Suprapubic skin (tissue), 4 donors: ENCODE results near the gene BLOC1S1. TPM values are rescaled to one million over a fixed set of nuclear protein-coding genes. Genes with fewer than 3 reads are reported as not detected.

Source experiments
- DNase-seq, 2 donors: peaks; one replicate each; pipeline ENCODE4 v3.0.0-alpha.2; 2019; ENCODE audit warnings: low spot score in 2 of 2
- H3K27ac ChIP-seq: fragments of 200-600 bp; sonication (generic); one replicate; pipeline ENCODE4 v1.5.1; 2019
- H3K27me3 ChIP-seq: fragments of 200-600 bp; sonication (generic); one replicate; pipeline ENCODE4 v1.5.1; 2019
- H3K36me3 ChIP-seq: fragments of 200-600 bp; sonication (generic); one replicate; pipeline ENCODE4 v1.5.1; 2019
- H3K4me1 ChIP-seq: fragments of 200-600 bp; sonication (generic); one replicate; pipeline ENCODE4 v1.5.1; 2019
- H3K4me3 ChIP-seq: fragments of 200-600 bp; sonication (generic); one replicate; pipeline ENCODE4 v1.5.1; 2019; ENCODE audit warnings: mild to moderate bottlenecking
- H3K9me3 ChIP-seq: fragments of 200-600 bp; sonication (generic); one replicate; pipeline ENCODE4 v1.5.1; 2019
- CTCF ChIP-seq, 2 donors: fragments of 200-600 bp in 1 of 2; fragments of 450-650 bp in 1 of 2; sonication (generic) in 1 of 2; IDR thresholded peaks; one replicate each; pipeline ENCODE4 v1.5.1; 2016 to 2019; ENCODE audit warnings: antibody characterized with exemption in 2 of 2, mild to moderate bottlenecking in 1 of 2, moderate library complexity in 1 of 2
- EP300 ChIP-seq: sonication (generic); formaldehyde crosslinking; IDR thresholded peaks from one replicate; pipeline ENCODE4 v1.6.1; 2017; ENCODE audit warnings: antibody characterized with exemption
- POLR2A ChIP-seq, 2 donors: fragments of 450-650 bp; IDR thresholded peaks; one replicate each; pipeline ENCODE4 v1.6.1; 2017; ENCODE audit warnings: antibody characterized with exemption in 2 of 2, mild to moderate bottlenecking in 2 of 2, moderate library complexity in 2 of 2
- POLR2AphosphoS5 ChIP-seq, 3 donors: sonication (generic); formaldehyde crosslinking; IDR thresholded peaks; one replicate each; pipeline ENCODE4 v1.6.1; 2017; ENCODE audit warnings: antibody characterized with exemption in 3 of 3
- WGBS: methylation state at CpG from one replicate; pipeline ENCODE4 v1.1.5; 2018; 5-methylcytosine and 5-hydroxymethylcytosine counted together
- total RNA-seq, 4 donors: library from RNA; depleted of rRNA; stranded (reverse); fragments of >200 nt; gene quantifications; one replicate each; pipeline ENCODE4 v1.1.0, GENCODE V29; 2016

Gene BLOC1S1
- total RNA-seq, 4 donors from 2014 or later, result 92.7 to 166 (median 139) TPM

- Histone ChIP-seq H3K36me3 (peaks cover 47% of the 10 kb centered on the region), H3K4me1 (no peaks in the 10 kb centered on the region), H3K27me3 (no peaks in the 10 kb centered on the region), H3K9me3 (no peaks in the 10 kb centered on the region), H3K4me3 (no peak overlapping the region), H3K27ac (no peak overlapping the region)
- TF ChIP-seq EP300 (no peak), POLR2A (IDR thresholded peaks at IDR 0.05) (no peak), CTCF (IDR thresholded peaks at IDR 0.05) (no peak), POLR2AphosphoS5 (IDR thresholded peaks at IDR 0.05) (no peak)
- DNase-seq, result no peak
These were observed 46.8 kb downstream of the BLOC1S1 start for GRCh38 chr12:55762646-55763045.

GRCh38 chr12:55765736-55766290 lies 50.0 kb downstream of the BLOC1S1 start:
- WGBS, result 75% methylated on average over 5 of the region's 5 CpGs
- Histone ChIP-seq H3K27ac (no peak overlapping the region), H3K4me1 (no peaks in the 10 kb centered on the region), H3K36me3 (peaks cover 26% of the 10 kb centered on the region), H3K4me3 (no peak overlapping the region), H3K27me3 (no peaks in the 10 kb centered on the region), H3K9me3 (no peaks in the 10 kb centered on the region)
- no peak for DNase-seq
- TF ChIP-seq CTCF (IDR thresholded peaks at IDR 0.05), result no peak
- TF ChIP-seq EP300, result no peak
- no peak for TF ChIP-seq POLR2AphosphoS5 (IDR thresholded peaks at IDR 0.05)
- TF ChIP-seq POLR2A (IDR thresholded peaks at IDR 0.05), result no peak

- H3K4me1 ChIP-seq, result no peaks in the 10 kb centered on the region
- 95% methylated on average over 4 of the region's 4 CpGs for WGBS
These were observed 51.3 kb downstream of the BLOC1S1 start for GRCh38 chr12:55767156-55767555.

More at GRCh38 chr12:55767156-55767555, 51.3 kb downstream of the BLOC1S1 start:
- Histone ChIP-seq H3K27me3 (no peaks in the 10 kb centered on the region), H3K36me3 (peaks cover 37% of the 10 kb centered on the region), H3K9me3 (no peaks in the 10 kb centered on the region), H3K27ac (no peak overlapping the region), H3K4me3 (no peak overlapping the region)
- no peak for TF ChIP-seq POLR2AphosphoS5 (IDR thresholded peaks at IDR 0.05)
- DNase-seq, result no peak

Other genes with a start within 250 kb of the BLOC1S1 start
- not detected for gene OR6C70, start 245.9 kb upstream of the BLOC1S1 start, total RNA-seq
- gene OR6C68, start 223.7 kb upstream of the BLOC1S1 start, total RNA-seq, result not detected
- not detected for gene OR6C4, start 166.4 kb upstream of the BLOC1S1 start, total RNA-seq
- not detected for gene OR2AP1, start 143.6 kb upstream of the BLOC1S1 start, total RNA-seq
- gene OR10P1, start 79.2 kb upstream of the BLOC1S1 start, total RNA-seq, result not detected
- 10 to 100 TPM in 3 of 4 donors, 1 to 10 TPM in 1; 9.5 to 20.6 (median 15.8) TPM for gene ITGA7, start 8.1 kb upstream of the BLOC1S1 start, total RNA-seq
- 10 to 100 TPM in 2 of 4 donors, 1 to 10 TPM in 2; 5.7 to 15.3 (median 9.5) TPM for gene RDH5, start 4.3 kb downstream of the BLOC1S1 start, total RNA-seq
- gene CD63, start 13.0 kb downstream of the BLOC1S1 start, total RNA-seq, result 100 to 1,000 TPM; 176 to 303 (median 193) TPM
- gene GDF11, start 27.1 kb downstream of the BLOC1S1 start, total RNA-seq, result 1 to 10 TPM in 3 of 4 donors, under 1 TPM in 1; 0.68 to 3.8 (median 2.0) TPM
- gene SARNP, start 101.7 kb downstream of the BLOC1S1 start, total RNA-seq, result 10 to 100 TPM; 32.0 to 45.8 (median 40.1) TPM
- 10 to 100 TPM in 3 of 4 donors, 1 to 10 TPM in 1; 8.6 to 22.8 (median 18.2) TPM for gene ORMDL2, start 102.0 kb downstream of the BLOC1S1 start, total RNA-seq
- gene DNAJC14, start 113.5 kb downstream of the BLOC1S1 start, total RNA-seq, result 10 to 100 TPM; 29.8 to 38.2 (median 36.2) TPM
- gene MMP19, start 126.9 kb downstream of the BLOC1S1 start, total RNA-seq, result 10 to 100 TPM in 1 of 4 donors, 1 to 10 TPM in 3; 4.2 to 10.5 (median 5.5) TPM
- gene PYM1, start 211.8 kb downstream of the BLOC1S1 start, total RNA-seq, result 10 to 100 TPM; 32.0 to 41.8 (median 37.4) TPM
- gene DGKA, start 215.1 kb downstream of the BLOC1S1 start, total RNA-seq, result 100 to 1,000 TPM; 185 to 556 (median 198) TPM
- 100 to 1,000 TPM in 1 of 4 donors, 10 to 100 TPM in 3; 54.4 to 188 (median 71.7) TPM for gene PMEL, start 250.0 kb downstream of the BLOC1S1 start, total RNA-seq